Fibroblast of villous mesenchyme (primary cell): Measurements from ENCODE around the gene OAS3. TPM values are rescaled to one million over a fixed set of nuclear protein-coding genes. Genes with fewer than 3 reads are reported as not detected.

Experiments
- DNase-seq: peaks from one replicate; pipeline ENCODE4 v3.0.0-alpha.2; 2010; ENCODE audit warnings: low read depth
- H3K4me3 ChIP-seq: 2 replicates; pipeline ENCODE4 v1.5.1; 2011; ENCODE audit warnings: low read depth, mild to moderate bottlenecking, low read length
- total RNA-seq: library from RNA; depleted of rRNA; stranded (reverse); fragments of >200 nt; gene quantifications from 2 replicates; pipeline ENCODE4 v1.2.3, GENCODE V29; 2012
- TF ChIP-seq, protein P1 (sequence below): IDR thresholded peaks from 2 replicates; pipeline ENCODE4 v1.5.1; 2012; ENCODE audit warnings: low read depth, mild to moderate bottlenecking, low read length; ENCODE audit not compliant: insufficient read depth

OAS3 gene, protein sequence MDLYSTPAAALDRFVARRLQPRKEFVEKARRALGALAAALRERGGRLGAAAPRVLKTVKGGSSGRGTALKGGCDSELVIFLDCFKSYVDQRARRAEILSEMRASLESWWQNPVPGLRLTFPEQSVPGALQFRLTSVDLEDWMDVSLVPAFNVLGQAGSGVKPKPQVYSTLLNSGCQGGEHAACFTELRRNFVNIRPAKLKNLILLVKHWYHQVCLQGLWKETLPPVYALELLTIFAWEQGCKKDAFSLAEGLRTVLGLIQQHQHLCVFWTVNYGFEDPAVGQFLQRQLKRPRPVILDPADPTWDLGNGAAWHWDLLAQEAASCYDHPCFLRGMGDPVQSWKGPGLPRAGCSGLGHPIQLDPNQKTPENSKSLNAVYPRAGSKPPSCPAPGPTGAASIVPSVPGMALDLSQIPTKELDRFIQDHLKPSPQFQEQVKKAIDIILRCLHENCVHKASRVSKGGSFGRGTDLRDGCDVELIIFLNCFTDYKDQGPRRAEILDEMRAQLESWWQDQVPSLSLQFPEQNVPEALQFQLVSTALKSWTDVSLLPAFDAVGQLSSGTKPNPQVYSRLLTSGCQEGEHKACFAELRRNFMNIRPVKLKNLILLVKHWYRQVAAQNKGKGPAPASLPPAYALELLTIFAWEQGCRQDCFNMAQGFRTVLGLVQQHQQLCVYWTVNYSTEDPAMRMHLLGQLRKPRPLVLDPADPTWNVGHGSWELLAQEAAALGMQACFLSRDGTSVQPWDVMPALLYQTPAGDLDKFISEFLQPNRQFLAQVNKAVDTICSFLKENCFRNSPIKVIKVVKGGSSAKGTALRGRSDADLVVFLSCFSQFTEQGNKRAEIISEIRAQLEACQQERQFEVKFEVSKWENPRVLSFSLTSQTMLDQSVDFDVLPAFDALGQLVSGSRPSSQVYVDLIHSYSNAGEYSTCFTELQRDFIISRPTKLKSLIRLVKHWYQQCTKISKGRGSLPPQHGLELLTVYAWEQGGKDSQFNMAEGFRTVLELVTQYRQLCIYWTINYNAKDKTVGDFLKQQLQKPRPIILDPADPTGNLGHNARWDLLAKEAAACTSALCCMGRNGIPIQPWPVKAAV
- 10.3 and 12.5 TPM in 2 replicates for total RNA-seq

DNA sequence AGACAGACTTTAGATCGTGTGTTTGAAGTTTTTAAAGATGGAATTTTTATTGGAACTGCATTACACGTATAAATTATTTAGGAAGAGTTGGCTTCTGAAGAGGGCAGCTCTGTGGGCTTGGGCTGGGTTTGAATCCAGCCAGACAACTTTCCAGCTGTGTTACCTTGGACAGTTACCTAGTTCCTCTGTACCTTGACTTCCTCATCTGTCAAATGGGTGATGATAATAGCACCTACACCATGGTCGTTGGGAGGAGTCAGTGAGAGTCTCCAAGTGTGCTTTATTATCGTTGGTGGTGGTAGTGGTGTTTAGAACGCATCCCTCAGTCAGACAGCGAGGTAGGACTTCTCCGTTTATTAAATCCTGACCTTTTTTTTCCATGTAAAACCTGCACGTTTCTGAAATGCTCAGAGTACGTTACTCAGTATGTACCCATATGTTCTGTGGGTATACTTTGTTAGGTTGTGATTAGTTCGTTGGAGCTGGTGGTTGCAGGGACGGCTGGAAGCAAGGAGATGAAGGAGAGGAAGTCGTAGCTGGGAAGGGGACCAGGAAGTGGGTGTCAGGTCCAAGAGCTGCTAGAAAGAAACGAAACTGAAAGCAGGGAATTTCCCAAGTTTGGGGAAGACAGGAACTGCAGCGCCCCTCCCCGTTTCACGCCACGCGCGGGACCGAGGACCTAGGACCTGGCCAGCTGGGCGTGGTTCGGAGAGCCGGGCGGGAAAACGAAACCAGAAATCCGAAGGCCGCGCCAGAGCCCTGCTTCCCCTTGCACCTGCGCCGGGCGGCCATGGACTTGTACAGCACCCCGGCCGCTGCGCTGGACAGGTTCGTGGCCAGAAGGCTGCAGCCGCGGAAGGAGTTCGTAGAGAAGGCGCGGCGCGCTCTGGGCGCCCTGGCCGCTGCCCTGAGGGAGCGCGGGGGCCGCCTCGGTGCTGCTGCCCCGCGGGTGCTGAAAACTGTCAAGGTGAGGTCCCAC is at the start of gene OAS3:
OAS3 (plus strand) TSS at position 734 of the 979 bp plus-strand sequence; CDS start at position 791, 57 bp downstream.
- DNase-seq, result peak; percentile 88
- TF ChIP-seq, protein P1, sequence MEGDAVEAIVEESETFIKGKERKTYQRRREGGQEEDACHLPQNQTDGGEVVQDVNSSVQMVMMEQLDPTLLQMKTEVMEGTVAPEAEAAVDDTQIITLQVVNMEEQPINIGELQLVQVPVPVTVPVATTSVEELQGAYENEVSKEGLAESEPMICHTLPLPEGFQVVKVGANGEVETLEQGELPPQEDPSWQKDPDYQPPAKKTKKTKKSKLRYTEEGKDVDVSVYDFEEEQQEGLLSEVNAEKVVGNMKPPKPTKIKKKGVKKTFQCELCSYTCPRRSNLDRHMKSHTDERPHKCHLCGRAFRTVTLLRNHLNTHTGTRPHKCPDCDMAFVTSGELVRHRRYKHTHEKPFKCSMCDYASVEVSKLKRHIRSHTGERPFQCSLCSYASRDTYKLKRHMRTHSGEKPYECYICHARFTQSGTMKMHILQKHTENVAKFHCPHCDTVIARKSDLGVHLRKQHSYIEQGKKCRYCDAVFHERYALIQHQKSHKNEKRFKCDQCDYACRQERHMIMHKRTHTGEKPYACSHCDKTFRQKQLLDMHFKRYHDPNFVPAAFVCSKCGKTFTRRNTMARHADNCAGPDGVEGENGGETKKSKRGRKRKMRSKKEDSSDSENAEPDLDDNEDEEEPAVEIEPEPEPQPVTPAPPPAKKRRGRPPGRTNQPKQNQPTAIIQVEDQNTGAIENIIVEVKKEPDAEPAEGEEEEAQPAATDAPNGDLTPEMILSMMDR, result no peak
- peak within 1 kb of the TSS; percentile 81 for H3K4me3 ChIP-seq

DNA sequence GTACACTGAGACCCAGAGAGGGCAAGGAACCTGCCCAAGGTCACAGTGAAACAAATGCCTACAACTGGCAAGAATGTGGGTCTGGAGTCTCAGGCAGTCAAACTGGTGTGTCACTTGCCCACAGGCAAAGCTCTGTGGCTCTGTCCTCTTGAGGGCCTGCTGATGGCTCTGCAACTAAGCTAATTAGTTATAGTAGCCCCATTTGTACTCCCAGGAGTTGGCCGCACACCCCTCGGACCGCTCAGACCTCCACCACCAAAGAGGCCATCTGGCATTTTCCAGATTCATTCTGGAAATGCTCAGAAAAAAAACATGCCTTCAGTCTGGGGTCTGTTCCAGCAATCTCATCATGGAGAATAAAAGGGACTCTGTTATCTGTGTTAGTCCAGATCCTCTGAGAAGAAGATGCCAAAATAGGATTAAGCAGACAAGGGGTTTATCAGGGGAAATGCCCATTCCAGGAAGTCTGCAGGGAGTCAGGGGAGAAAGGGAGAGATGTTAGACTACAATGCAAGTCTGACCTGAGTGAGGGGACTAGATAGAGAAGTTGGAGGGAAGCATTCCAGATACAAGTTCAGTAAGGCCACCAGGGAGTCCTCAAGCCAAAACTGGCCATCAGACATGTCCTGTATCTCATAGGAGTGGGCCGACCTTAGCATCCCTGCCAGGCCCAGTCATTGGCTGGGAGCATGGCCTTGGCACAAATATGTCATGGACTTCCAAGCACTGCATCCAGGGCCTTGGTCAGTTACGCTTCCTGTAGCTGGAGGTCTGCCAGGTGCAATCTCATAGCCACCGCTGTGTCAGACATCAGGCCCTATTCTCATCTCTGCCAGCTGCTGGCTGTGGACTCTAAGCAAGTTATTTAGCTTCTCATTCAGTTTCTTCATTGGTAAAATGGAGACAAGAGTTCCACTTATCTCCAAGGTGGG is 46.9 kb upstream of the OAS3 start:
- no peak for DNase-seq

DNA sequence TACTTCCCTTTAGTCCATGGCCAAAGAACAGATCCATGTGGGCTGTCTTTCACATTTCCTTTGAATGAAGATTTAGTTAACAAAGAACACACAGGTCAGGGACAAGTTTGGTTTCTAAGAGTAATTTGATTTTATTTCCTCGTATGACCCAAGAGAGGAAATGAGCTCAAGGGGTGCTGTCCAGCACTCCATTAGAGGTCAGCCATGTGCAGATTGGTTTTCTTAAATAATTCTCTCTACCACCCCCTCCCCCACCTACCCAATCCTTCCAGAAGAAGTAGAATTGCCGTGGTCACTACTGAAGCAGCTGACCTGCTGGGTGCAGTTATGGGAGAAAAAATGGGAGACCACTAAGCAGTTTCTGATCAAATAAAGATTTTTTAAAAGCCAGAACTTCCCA is 45.4 kb upstream of the OAS3 start:
- DNase-seq, result no peak
- TF ChIP-seq, protein P1, result no peak
- no peak overlapping the region for H3K4me3 ChIP-seq

More for the DNA sequence above, 46.9 kb upstream of the OAS3 start:
- no peak overlapping the region for H3K4me3 ChIP-seq
- TF ChIP-seq, protein P1, result no peak

DNA sequence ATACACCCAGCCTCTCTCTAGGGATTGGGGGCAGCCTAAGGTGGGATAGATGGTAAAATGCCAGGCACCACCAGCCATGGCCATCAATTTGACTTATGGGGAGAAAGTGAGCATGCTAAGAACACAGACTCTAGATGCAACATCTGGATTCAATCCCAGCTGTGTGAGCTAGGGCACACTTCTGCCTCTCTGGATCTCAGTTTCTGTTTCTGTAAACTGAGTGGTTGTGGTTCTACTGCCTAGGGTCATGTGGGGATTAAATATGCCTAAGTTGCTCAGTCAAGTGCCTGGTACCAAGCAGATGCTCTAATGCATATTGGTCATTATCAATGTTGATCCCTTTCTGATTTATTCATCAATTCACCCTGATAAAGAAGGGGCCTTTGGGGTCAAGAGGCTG is 44.1 kb upstream of the OAS3 start:
- DNase-seq, result no peak
- no peak overlapping the region for H3K4me3 ChIP-seq
- TF ChIP-seq, protein P1, result no peak

DNA sequence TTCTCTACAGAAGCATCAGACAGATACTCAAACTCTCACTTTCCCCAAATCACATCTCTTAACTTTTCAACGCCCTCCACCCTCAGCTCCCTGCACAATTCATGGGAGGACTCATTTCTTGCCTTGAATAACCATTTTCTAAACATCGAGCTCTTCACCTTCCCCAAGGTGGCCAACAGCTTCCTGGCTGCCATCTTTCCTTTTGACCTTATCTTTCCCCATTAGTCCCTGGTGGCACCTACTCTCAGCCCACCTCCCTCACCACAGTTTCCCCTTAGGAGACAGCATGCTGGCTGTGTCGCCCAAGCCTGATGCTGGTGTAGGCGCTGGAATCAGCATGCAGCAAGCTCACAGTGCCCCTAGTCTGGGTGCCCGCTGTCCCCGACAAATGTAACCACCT is 39.9 kb upstream of the OAS3 start:
- TF ChIP-seq, protein P1, result no peak
- no peak for DNase-seq
- no peak overlapping the region for H3K4me3 ChIP-seq
